T-helper 1 cell treated with Interleukin-12 subunit alpha and Interleukin-12 subunit beta and Interleukin-4 antibody, amounts not matched to agents 30 ng/mL and 1 ng/mL, for 36 hours (primary cell): ENCODE measurements around the gene ZCCHC8. TPM values are rescaled to one million over a fixed set of nuclear protein-coding genes. Genes with fewer than 3 reads are reported as not detected.

Source experiments
- intact Hi-C: fragments of 100-400 bp; cut with micrococcal nuclease; formaldehyde crosslinking; loops from one replicate; pipeline ENCODE4 v1.15.1; 2024
- total RNA-seq: library from RNA; stranded (reverse); gene quantifications from 2 replicates; pipeline ENCODE4 v1.2.3, GENCODE V29; 2022

ZCCHC8 gene
- total RNA-seq: 41.0 and 45.6 TPM in 2 replicates

- intact Hi-C loops: loop anchor here (1.0 to 5.0 kb wide), 13 partner anchors 26 to 732 kb away; partner anchors contain the start of genes ABCB9, CCDC62, DENR and DIABLO
Measured at GRCh38 chr12:122500685-122501488, at the start of gene ZCCHC8. ZCCHC8 (minus strand) TSS chr12:122500932; CDS start chr12:122500840, 92 bp downstream.

GRCh38 chr12:122547330-122547729 lies 46.6 kb upstream of the ZCCHC8 start:
- intact Hi-C loops: no loop called here

- intact Hi-C loops: no loop called here
Measured at GRCh38 chr12:122545855-122546254, 45.1 kb upstream of the ZCCHC8 start.

GRCh38 chr12:122544537-122544936 lies 43.8 kb upstream of the ZCCHC8 start:
- intact Hi-C loops: no loop called here

GRCh38 chr12:122538496-122538895 lies 37.8 kb upstream of the ZCCHC8 start:
- intact Hi-C loops: no loop called here

- intact Hi-C loops: no loop called here
Measured at GRCh38 chr12:122537021-122537420, 36.3 kb upstream of the ZCCHC8 start.

GRCh38 chr12:122533856-122534255 lies 33.1 kb upstream of the ZCCHC8 start:
- intact Hi-C loops: no loop called here

- intact Hi-C loops: loop anchor here (5.0 kb wide), 2 partner anchors 198 to 368 kb away; partner anchors contain the start of gene VPS37B
Measured at GRCh38 chr12:122528992-122529391, 28.3 kb upstream of the ZCCHC8 start.

- intact Hi-C loops: loop anchor here (5.0 kb wide), 2 partner anchors 199 to 369 kb away; partner anchors contain the start of gene VPS37B
Measured at GRCh38 chr12:122528582-122528981, 27.9 kb upstream of the ZCCHC8 start.

GRCh38 chr12:122527478-122527944 lies 26.8 kb upstream of the ZCCHC8 start:
- intact Hi-C loops: loop anchor here (1.0 to 5.0 kb wide), 19 partner anchors 26 to 1231 kb away; partner anchors contain the start of genes ABCB9, CAMKK2, CLIP1 and DENR

GRCh38 chr12:122526683-122527477 lies 26.1 kb upstream of the ZCCHC8 start, which contains the start of the genes KNTC1 and RSRC2:
KNTC1 (plus strand) TSS chr12:122527249; CDS start chr12:122530064, 2,815 bp downstream.
RSRC2 (minus strand) TSS chr12:122526936; CDS start chr12:122526853, 83 bp downstream.
- intact Hi-C loops: loop anchor here (1.0 to 5.0 kb wide), 20 partner anchors 26 to 1230 kb away; partner anchors contain the start of genes ABCB9, CAMKK2, CLIP1 and DENR

GRCh38 chr12:122523846-122524718 lies 23.4 kb upstream of the ZCCHC8 start:
- intact Hi-C loops: no loop called here

- intact Hi-C loops: no loop called here
Measured at GRCh38 chr12:122523280-122523679, 22.5 kb upstream of the ZCCHC8 start.

GRCh38 chr12:122520676-122521075 lies 19.9 kb upstream of the ZCCHC8 start:
- intact Hi-C loops: no loop called here

- intact Hi-C loops: no loop called here
Measured at GRCh38 chr12:122519418-122519817, 18.7 kb upstream of the ZCCHC8 start.

- intact Hi-C loops: no loop called here
Measured at GRCh38 chr12:122518908-122519307, 18.2 kb upstream of the ZCCHC8 start.

- intact Hi-C loops: no loop called here
Measured at GRCh38 chr12:122517877-122518276, 17.1 kb upstream of the ZCCHC8 start.

- intact Hi-C loops: no loop called here
Measured at GRCh38 chr12:122516544-122517361, 16.0 kb upstream of the ZCCHC8 start.

- intact Hi-C loops: no loop called here
Measured at GRCh38 chr12:122515275-122515674, 14.5 kb upstream of the ZCCHC8 start.

- intact Hi-C loops: no loop called here
Measured at GRCh38 chr12:122513660-122514059, 12.9 kb upstream of the ZCCHC8 start.
